GM08714 (cell line): ENCODE data around the gene MBOAT2.

ENCODE experiments used
- H3K4me3 ChIP-seq: fragments of 200-500 bp; sonication (Bioruptor generic); 2 replicates; pipeline ENCODE4 v1.5.1; 2014; ENCODE audit warnings: mild to moderate bottlenecking, low read length, inconsistent platforms
- ZNF274 ChIP-seq: IDR thresholded peaks from 2 replicates; pipeline ENCODE4 v1.6.1; 2012; ENCODE audit warnings: mild to moderate bottlenecking, low read depth, low read length

MBOAT2 gene

DNA sequence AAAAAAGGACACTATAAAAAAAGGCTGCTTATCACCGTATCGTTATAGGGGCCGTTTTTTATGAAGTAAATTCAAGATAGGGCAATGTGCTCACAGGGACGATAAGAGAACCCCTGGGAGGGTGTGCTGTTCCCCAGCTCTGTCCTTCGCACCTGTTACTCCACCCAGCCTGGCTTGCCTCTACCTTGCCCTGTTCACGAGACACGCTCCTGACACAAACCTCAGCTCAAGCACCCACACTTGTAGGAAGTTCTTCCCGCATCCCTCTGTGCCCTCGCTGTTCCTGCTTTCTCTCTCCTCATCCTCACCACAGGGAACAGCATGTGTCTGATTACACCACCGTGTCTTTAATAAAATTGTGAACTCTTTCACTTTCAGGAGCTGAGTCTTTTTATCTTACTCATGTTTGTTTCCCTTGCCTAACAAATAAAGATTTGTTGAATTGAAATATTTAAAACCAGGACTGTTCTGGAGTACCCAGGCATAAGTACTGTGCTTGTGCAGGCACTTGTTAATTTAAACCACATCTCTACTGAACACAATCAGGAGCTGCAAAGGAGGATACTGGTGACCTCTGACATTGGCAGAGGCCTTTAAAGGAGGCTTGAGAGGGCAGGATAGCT lies 140.0 kb downstream of the MBOAT2 start:
- no peak overlapping the region for H3K4me3 ChIP-seq
- no peak for TF ChIP-seq ZNF274

DNA sequence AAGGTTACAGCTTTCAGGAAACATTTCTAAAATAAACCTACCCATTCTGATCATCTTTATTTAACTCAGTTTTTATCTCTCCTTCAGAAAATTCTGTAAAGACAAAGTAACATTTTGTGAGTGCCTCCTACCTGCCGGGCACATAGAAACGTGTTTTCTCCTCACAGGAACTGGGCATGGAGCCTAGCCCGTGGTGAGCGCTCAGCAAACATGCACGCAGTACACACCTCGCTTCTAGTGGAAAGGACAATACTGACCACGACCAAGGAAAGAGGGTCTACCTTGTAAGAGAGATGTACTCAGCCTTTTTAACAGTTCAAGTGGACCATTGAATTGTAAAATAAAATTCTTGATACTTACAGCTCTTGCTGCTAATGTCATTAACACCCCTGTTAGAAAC lies 141.3 kb downstream of the MBOAT2 start:
- TF ChIP-seq ZNF274, result no peak
- H3K4me3 ChIP-seq, result no peak overlapping the region

DNA sequence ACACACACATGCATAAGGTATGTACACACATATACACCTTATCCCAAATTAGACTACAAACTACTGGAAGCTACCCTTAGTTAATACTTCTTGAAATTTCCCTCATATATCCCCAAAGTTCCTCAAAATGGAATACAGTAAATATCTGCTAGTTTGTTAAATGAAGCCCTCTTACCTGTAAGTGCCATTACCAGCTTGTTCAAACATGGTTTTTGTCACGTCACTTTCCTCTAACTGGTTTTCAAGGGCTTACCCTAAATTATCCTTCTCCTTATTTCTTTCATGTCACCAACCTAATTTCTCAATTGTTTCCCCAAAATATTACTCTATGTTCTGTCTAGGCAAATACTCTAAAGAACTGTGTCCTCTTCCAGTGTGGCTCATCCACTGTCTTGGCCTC lies 141.7 kb downstream of the MBOAT2 start:
- no peak for TF ChIP-seq ZNF274
- no peak overlapping the region for H3K4me3 ChIP-seq

DNA sequence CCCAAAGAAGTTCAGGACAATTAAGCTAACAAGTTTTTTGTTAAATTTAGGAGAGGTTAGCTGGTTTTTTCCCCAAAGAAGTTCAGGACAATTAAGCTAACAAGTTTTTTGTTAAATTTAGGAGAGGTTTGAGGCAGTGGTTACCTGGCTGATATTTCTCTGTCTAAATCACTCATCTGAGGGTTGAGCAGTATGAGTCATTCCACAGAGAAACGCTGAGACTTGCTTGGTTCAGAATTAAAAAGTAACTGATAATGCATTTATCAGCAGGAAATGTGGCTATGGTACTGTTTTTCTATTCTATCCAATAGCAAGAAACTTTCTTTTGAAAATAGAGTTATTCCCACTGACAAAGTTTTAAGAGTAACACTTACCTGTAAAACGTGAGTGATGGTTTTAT lies 143.2 kb downstream of the MBOAT2 start:
- no peak overlapping the region for H3K4me3 ChIP-seq
- no peak for TF ChIP-seq ZNF274

DNA sequence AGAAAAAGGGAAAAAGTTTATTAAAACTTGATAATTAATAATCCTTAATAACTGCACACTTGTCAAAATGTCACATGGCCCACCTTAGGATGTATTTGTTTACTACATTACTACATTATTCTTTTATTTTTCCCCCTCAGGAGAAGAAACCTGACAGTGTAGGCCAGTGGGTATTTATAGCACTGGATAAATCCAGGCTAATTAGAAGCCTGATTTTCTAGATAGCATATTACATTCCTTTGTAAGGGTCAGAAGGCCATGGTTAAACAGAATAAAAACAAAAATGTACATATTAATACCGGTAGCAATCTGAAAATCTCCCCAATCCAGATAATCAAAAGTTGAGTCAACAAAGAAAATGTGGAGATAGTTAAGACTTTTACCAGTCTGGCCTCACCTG lies 144.6 kb downstream of the MBOAT2 start:
- H3K4me3 ChIP-seq, result no peak overlapping the region
- TF ChIP-seq ZNF274, result no peak

DNA sequence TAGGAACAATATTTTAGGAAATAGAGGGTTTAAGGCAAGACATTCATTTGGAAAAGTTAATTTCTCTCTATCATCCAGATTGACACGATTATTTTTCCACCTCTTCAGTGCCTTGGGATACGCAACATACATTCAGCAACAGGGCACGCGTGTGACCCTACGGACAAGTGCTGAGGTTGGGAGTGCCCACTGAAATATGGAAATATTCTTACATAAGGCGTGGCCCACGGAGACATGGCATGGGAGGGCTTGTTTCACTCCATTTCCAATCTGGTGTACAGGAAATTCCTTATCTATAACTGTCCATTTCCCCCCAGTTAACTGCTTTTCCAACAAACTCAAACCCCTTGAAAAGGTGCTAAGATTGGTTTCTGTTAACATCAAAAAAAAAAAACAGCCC lies 145.2 kb downstream of the MBOAT2 start:
- no peak overlapping the region for H3K4me3 ChIP-seq
- no peak for TF ChIP-seq ZNF274

DNA sequence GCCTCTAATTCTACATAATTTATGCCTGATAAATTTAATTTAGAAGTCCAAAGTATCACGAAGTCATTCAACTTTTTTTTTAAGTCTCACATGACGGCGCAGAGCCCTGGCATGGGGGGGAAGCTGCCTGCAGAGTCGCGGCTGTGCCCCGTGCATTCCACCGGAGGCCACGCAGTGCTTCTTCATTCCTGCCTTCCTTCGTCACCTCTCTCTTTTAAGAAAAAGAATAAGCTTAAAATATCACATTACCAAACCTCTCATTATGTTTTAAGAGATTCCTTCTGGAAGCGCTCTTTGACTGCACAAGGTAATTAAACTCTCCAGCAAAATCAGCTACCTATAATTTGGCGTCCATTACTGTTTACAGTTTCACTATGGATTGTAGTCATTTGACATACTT lies 145.8 kb downstream of the MBOAT2 start:
- TF ChIP-seq ZNF274, result no peak
- H3K4me3 ChIP-seq, result no peak overlapping the region

DNA sequence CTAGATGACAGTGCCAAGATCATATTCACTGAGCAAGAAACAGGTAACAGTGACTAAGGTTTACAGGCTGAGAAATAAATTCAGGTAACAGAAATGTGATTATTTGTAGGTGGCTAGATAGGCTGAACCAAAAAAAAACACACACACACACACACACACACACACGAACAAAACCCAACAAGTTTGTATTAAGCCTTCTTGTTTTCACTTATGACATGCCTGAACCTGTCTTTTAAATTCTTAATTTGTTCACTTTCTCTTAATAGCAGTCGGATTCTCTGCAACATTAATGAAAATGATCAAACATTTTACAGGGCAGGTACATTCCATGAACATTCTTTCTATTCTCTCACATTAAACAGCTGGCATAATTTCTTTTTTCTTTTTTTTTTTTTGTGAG lies 147.3 kb downstream of the MBOAT2 start:
- H3K4me3 ChIP-seq, result no peak overlapping the region
- TF ChIP-seq ZNF274, result no peak

DNA sequence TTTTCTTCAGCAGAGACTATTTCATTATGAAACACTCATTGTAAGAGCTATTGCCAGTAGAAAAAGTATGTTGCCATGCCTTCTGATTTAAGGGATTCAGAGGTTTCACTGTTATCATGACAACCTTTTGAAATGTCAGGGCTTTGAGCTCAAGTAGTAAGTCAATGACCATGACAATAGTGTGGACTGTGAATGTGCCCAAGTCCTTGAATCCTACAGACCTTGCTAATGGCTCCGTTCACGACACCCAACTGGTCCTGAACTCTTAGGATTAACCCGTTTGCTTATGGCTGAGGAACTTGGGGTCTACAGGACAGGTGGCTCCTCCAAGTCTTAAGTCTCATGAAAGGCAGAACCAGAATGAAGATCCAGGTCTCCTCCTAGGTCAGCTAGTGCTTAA lies 148.5 kb downstream of the MBOAT2 start:
- H3K4me3 ChIP-seq, result no peak overlapping the region
- no peak for TF ChIP-seq ZNF274

DNA sequence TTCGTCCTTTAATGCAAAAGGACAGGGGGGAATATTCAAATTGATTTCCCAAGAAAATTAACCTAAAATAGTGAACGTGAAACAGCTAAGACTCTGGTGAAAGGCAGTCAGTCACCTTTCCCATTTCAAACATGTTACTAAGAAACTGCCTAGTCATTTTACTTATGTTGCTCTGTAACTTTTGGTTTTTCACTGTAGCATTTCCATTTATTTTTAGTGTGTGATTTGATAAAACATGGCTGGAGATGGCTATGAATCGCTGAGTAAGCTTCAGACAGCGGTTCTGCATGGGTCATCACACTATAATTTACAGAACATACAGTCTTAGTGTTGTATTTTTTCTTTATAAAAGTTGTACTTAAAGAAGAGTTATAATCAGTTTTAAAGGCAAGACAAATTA lies 150.1 kb downstream of the MBOAT2 start:
- no peak for TF ChIP-seq ZNF274
- no peak overlapping the region for H3K4me3 ChIP-seq

DNA sequence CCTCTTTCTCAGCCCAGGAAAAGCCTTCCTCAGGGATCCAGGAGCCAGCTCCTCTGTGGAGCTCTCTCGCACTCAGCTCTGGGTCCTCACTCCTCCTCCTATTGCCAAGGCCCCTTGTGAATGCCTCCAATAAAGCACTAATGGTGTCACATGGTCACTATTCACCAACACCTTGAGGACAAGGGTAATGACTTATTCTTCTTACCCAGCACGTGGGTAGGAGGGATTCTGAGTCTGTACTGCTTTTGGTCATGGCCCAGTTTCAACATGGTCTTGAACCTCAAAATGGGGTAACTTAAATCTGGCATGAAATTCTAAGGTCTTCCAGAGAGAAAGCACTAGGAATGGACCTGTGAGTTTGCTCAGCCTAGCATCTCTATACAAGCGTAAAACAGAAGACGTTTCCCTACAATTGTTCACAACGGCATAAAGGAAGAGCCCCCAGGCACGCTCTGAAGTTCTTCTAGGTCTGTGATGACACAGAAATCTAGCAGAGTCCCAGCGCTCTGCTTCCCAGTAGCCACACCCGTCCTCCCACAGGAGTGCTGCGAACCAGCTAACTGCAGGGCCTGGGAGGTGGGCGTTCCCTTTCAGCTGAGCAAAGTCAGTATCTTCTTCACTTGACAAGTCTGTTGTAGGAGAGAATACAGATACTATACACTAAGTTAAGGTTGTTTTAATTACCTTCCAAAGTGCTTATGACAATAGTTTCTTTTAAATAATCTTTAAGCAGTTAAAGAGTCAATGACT lies 151.5 kb downstream of the MBOAT2 start:
- H3K4me3 ChIP-seq, result no peak overlapping the region
- no peak for TF ChIP-seq ZNF274

DNA sequence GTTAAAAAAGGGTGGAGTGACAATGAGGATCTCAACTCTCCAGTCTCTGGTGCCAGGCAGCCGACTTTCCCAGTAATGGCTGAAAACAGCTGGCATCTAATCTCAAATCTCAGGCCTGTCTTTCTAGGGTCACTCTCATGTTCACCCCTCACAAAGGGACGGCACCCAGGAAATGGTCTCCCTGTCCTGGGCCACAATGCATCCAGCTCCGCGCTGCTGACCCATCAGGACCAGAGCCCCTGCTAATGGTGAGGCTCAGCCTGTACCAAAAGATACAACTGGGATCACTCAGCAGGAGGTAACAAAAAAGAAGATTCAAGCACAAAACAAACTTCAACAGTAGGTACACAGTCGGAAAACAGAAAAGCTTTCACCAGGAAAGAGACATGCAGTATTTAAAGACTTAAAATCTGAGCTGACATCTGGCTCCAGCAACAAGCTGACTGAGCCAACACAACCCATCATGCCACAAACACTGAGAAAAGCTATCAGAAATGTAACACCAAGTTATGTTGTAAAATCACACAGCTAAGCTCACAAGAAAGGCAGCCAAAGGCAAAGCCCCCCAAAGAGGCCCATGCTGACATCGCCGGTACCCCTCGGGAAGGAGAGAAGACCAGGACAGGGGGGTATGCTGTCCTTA lies 152.5 kb downstream of the MBOAT2 start:
- TF ChIP-seq ZNF274, result no peak
- no peak overlapping the region for H3K4me3 ChIP-seq

DNA sequence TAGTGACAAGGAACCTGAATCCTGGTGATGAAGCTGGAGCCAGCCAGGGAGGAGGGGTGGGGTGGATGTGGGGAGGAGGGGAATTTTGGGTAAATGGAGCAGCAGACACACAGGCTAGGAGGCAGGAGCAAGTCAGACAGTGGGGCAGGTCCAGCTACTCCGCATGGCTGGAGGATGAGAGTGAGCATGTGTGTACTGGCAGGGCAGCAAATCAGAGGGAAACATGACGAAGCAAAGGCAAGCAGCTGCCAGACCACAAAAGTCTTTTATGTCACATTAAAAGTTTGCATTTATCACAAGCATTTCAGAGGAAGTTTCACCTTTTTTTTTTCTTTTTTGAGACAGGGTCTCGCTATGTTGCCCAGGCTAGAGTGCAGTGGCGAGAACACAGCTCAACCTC lies 154.2 kb downstream of the MBOAT2 start:
- no peak overlapping the region for H3K4me3 ChIP-seq
- no peak for TF ChIP-seq ZNF274

DNA sequence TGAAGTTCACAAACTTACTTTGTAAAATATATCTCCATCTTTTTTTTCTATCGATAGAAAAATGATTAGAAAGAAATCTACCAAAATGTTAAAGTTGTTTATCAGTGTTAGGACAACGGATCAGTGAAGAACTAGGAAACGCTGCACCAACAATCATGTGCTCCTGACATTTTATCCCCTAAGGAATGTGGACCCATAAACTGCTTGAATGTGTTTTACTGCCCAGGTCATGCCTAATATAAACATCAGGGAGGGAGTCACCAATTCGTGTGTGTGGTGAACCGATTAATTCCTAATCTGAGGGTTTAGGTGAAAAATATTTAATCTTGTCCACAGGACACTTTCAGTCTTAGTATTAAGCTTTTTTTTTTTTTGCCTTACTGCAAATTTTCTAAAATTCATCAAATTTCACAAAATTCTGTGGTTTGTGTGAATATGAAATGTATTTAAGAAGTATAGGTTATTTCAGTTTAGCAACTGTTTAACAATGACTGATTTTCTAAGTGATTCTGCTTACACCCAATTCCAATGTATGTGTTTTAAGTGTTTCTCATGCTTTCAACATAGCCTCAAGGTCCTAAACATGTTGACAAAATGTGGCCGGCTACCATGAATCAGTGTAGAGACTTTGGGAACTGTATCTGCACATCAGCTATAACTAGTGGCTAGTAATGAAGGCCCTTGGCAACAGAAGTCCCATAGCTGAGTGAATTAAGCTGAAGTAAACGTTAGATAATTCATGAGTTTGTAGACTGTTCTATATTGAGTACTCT lies 155.0 kb downstream of the MBOAT2 start:
- no peak overlapping the region for H3K4me3 ChIP-seq
- TF ChIP-seq ZNF274, result no peak

DNA sequence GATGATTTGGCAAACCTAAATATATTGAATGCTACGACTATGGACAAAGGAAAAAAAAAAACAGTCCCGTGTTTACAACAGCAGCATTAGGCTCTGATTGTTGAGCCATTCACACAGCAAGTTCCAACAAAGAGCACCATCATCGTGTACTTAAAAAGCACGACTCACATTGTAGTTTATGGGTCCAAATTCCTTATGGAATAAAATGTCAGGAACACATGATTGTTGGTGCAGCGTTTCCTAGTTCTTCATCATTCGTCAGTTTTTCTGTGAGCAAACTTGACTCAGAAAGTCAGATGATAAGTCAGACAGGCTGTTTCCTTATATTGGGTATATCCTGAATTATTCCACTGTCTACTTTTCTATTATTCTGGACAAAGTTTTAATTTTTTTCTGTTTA lies 156.1 kb downstream of the MBOAT2 start:
- no peak for TF ChIP-seq ZNF274

DNA sequence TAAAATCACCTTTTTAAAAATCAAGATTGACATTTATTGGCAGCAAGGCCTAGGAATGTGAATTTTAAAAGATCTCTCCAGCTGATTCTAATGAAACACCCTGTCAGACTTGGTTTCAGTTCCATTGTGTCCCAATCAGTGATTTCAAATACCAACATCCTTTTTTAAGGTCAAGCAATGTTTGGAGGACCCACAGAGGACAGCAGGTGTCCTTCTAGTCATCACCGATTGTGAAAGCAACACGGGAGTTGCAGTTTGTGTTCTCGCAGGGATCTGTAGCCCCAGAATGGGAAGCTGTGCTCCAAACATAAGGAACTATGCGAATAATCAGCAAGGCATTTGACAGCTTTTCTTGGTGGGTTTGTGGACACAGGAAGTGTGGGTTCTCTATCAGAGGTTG lies 161.6 kb downstream of the MBOAT2 start:
- no peak overlapping the region for H3K4me3 ChIP-seq
- TF ChIP-seq ZNF274, result no peak

More for the DNA sequence above, 156.1 kb downstream of the MBOAT2 start:
- no peak overlapping the region for H3K4me3 ChIP-seq
